Colonic mucosa (tissue), 4 donors: Measurements from ENCODE around the gene C14orf132. TPM values are rescaled to one million over a fixed set of nuclear protein-coding genes. Genes with fewer than 3 reads are reported as not detected.

Source experiments
- DNase-seq: peaks from one replicate; pipeline ENCODE4 v3.0.0-alpha.2; 2020
- H3K27ac ChIP-seq: fragments of 200-600 bp; one replicate; pipeline ENCODE4 v1.8.0; 2021
- H3K27me3 ChIP-seq: fragments of 200-600 bp; one replicate; pipeline ENCODE4 v1.8.0; 2021
- H3K36me3 ChIP-seq: fragments of 200-600 bp; one replicate; pipeline ENCODE4 v1.8.0; 2021
- H3K4me1 ChIP-seq: fragments of 200-600 bp; one replicate; pipeline ENCODE4 v1.8.0; 2021; ENCODE audit warnings: mild to moderate bottlenecking
- H3K4me3 ChIP-seq: fragments of 200-600 bp; one replicate; pipeline ENCODE4 v1.8.0; 2021
- H3K9ac ChIP-seq, 2 donors: one replicate each; pipeline ENCODE4 v1.7.0; 2013; ENCODE audit warnings: control low read depth in 2 of 2, low read depth in 2 of 2, low read length in 2 of 2
- H3K9me3 ChIP-seq: fragments of 200-600 bp; one replicate; pipeline ENCODE4 v1.8.0; 2021
- CTCF ChIP-seq: fragments of 200-600 bp; IDR thresholded peaks from one replicate; pipeline ENCODE4 v1.8.0; 2022; ENCODE audit warnings: antibody characterized with exemption, mild to moderate bottlenecking
- intact Hi-C: fragments of 100-400 bp; cut with DNase I; formaldehyde crosslinking; loops from one replicate; pipeline ENCODE4 v1.14.1; 2022
- total RNA-seq, 2 donors: library from RNA; stranded (reverse); fragmentation: NEBNext Ultra II Directional in 1 of 2; extraction: Animal tissue kit (Norgen Biotek cat#: 25700) in 1 of 2; gene quantifications; one replicate each; pipeline ENCODE4 v1.2.1, GENCODE V29; 2021
- donor health status: healthy.
- donor health status: DM: no; HTN: no; CAD: no.
- donor health status: DM: no; HTN: no; CAD: no.

C14orf132 gene
- total RNA-seq, 2 donors from 2014 or later, result 2.2 to 3.6 TPM

GRCh38 chr14:96058576-96059200, 19.5 kb downstream of the C14orf132 start:
- no peaks in the 10 kb centered on the region for H3K36me3 ChIP-seq
- H3K27me3 ChIP-seq, result no peaks in the 10 kb centered on the region
- no peak for TF ChIP-seq CTCF
- no peaks in the 10 kb centered on the region for H3K9me3 ChIP-seq
- no peak overlapping the region for H3K9ac ChIP-seq
- no peak overlapping the region for H3K27ac ChIP-seq
- no peak for DNase-seq
- intact Hi-C loops, result no loop called here
- H3K4me3 ChIP-seq, result no peak overlapping the region
- H3K4me1 ChIP-seq, result no peaks in the 10 kb centered on the region

- intact Hi-C loops, result no loop called here
Measured at GRCh38 chr14:96059519-96060135, 20.5 kb downstream of the C14orf132 start.

GRCh38 chr14:96060186-96060933, 21.2 kb downstream of the C14orf132 start:
- Histone ChIP-seq H3K9ac (no peak overlapping the region), H3K9me3 (no peaks in the 10 kb centered on the region), H3K27me3 (no peaks in the 10 kb centered on the region), H3K36me3 (no peaks in the 10 kb centered on the region), H3K4me1 (no peaks in the 10 kb centered on the region), H3K4me3 (no peak overlapping the region), H3K27ac (no peak overlapping the region)
- DNase-seq, result no peak
- intact Hi-C loops, result no loop called here
- TF ChIP-seq CTCF, result no peak

More at GRCh38 chr14:96059519-96060135, 20.5 kb downstream of the C14orf132 start:
- Histone ChIP-seq H3K9ac (no peak overlapping the region), H3K9me3 (no peaks in the 10 kb centered on the region), H3K27ac (no peak overlapping the region), H3K4me1 (no peaks in the 10 kb centered on the region), H3K4me3 (no peak overlapping the region), H3K36me3 (no peaks in the 10 kb centered on the region), H3K27me3 (no peaks in the 10 kb centered on the region)
- DNase-seq, result no peak
- no peak for TF ChIP-seq CTCF

GRCh38 chr14:96062010-96062409, 22.8 kb downstream of the C14orf132 start:
- Histone ChIP-seq H3K27me3 (no peaks in the 10 kb centered on the region), H3K36me3 (no peaks in the 10 kb centered on the region), H3K4me1 (no peaks in the 10 kb centered on the region), H3K9ac (no peak overlapping the region), H3K4me3 (no peak overlapping the region), H3K9me3 (no peaks in the 10 kb centered on the region), H3K27ac (no peak overlapping the region)
- no peak for DNase-seq
- intact Hi-C loops, result no loop called here
- no peak for TF ChIP-seq CTCF

- Histone ChIP-seq H3K9me3 (no peaks in the 10 kb centered on the region), H3K36me3 (no peaks in the 10 kb centered on the region), H3K4me1 (no peaks in the 10 kb centered on the region), H3K9ac (no peak overlapping the region), H3K4me3 (no peak overlapping the region), H3K27me3 (no peaks in the 10 kb centered on the region), H3K27ac (no peak overlapping the region)
- no peak for TF ChIP-seq CTCF
- no peak for DNase-seq
- intact Hi-C loops, result no loop called here
Measured at GRCh38 chr14:96062506-96062905, 23.3 kb downstream of the C14orf132 start.
